GM19099 (cell line): Measurements from ENCODE around the gene SLC11A2.

Experiments
- POLR2A ChIP-seq: IDR thresholded peaks from 3 replicates; pipeline ENCODE4 v1.6.1; 2011; ENCODE audit warnings: low read depth; ENCODE audit not compliant: insufficient read length; ENCODE audit errors: extremely low read depth

The SLC11A2 gene

DNA sequence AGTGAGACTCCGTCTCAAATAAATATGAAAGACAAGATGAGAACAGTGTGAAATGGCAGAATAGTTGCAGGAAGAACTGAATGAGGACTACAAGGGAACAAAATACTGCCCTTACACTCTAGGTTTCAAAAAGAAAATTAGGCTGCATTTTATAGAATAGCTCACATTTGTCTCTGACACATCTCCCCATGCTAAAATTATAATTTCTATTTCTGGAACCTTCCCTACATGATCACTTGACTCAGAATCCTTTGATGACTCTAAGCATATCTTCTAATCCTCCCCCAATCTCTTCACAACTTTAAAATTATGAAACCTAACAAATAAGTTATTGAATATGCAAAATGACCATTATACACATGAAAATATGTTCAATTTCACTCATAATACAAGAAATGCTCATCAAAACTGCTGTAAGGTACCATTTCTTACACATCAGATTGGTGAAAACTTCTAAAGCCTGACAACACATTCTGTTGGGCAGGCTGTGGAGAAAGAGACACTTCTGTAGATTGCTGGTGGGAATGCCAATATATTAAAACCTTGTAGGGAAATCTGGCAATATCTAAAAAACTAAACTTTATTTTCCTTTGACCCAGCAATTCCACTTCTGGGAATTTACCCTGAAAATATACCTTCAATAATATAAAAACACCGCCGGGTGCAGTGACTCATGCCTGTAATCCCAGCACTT is 78.1 kb downstream of the SLC11A2 start:
- no peak for TF ChIP-seq POLR2A

DNA sequence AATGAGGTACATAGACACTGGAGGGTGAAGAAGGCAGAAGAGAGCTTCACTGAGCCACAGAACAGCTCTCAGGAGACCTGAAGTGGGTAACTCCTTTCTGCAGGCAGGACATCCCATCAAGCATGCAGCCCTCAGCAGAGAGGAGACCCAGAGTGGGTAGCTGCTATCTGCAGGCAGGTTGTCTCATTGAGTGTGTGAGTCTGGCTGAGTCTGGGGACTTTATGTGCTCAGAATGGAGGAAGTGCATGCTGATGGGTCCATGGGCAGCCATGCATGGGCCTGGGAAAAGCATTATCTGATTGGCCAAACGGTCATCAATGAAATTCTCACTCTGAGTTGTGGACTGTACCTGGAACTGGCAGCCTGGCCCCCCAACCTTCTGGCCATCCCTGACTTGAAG is 88.5 kb downstream of the SLC11A2 start:
- TF ChIP-seq POLR2A, result no peak

DNA sequence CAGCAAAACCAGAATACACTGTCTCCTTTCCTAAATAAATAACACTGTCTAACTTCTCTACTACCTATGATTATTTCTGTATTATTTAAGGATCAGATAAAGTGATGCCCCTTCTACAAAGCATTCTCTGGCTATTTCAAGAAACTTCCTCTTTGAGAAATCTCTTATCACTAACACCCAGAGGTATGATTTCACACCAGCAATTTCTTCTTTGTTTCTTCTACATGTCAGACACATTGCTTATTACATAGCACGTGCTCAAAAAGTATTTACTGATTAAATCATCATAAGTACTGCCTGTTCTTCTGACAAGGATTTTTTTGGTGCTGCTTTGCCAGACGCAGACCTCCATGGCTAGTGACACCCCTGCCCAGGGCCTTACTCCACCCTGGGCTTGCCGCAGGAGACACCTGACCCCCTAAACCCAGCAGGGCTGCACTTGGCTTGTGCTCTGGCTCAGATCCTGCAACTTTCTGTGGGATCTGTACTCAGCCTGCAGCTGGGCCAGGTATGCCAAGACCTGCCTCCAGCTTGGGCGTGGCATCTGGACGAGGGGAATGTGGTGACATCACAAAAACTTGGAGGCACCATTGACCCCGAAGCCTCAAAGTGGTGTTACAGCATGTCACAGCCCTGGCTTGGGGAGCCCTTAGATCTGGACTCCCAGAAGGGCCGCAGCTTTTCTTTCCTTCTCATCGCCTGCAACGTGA is 89.2 kb downstream of the SLC11A2 start:
- no peak for TF ChIP-seq POLR2A

DNA sequence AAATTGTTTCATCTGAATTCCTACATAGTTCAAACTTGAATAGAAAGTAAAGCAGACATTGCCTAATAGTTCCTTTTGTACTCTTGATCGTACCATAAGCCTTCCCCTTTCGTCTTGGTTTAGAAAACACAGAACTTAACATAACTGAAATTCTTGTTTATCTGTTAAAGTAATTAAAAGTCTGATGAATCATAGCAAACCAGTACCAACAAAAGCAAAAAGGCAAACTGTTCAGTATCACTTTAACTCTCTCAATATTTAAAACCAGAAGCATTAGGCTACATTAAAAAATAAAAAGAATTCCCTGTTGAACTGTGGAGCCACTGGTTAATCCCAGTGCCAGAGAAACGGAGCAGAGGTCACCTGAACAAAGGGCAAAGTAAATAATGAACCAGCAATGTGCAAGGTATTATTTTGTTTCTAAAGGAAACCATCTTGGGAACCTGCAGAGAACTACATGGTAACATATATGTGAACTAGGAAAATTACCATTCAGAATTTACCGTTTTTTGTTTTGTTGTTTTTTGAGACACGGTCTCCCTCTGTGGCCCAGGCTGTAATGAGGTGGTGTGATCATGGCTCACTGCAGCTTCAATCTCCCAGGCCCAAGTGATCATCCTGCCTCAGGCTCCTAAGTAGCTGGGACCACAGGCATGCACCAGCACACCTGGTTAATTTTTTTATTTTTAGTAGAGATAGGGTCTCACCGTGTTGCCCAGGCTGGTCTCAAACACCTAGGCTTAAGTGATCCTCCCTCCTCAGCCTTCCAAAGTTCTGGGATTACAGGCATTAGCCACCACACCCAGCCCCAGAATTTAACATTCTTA is 91.0 kb downstream of the SLC11A2 start:
- TF ChIP-seq POLR2A, result no peak

DNA sequence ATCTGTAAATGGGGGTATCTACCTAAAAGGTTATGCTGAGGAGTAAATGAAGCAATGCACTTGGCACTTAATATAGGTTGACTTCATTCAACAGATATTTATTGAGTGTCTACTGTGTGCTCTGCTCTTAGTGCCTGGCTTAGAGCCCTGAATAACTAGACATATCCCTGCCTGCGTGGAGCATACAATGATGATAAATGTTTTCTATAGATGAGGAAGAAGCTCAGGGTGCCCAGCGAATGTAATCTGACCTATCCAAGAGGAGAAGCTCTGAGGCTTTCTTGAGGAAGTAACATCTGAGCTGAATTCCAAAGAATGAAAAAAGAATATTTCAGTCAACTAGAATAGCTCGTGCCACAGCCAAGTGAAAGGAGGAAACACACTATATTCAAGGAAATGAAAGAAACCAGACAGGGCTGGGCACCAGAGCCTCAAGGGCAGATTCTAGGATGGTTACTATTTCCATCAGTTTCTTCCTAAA is 91.8 kb downstream of the SLC11A2 start:
- no peak for TF ChIP-seq POLR2A

DNA sequence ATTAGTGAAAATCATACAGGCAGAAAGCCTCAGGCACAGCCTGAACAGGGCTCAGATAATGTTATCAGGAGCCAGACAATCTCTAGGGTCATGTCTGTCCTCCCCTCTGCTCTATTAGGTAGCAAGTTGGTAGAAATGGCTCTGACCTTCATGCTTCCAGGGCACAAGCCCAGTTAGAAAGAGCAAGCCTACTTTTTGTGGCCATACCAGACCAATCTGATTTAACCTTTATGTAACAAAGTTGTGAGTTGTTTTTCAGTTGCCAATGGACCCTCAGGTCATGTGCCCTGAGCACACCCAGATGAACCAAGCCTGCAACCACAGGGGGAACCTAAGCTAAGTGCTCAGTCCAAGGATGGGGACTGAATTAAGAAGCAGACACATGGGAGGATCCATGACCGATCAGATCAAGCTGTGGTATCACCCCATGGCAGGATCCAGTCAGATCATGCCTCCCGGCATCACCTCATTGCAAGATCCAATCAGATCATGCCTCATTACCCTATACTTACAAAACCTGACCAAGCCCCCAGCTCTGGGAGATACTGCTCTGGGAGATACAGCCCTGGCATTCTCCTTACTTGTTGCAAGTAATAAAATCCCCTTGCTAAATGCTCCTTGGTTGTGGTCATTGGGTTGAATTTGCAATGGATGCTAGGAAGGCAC is 92.6 kb downstream of the SLC11A2 start:
- TF ChIP-seq POLR2A, result no peak

DNA sequence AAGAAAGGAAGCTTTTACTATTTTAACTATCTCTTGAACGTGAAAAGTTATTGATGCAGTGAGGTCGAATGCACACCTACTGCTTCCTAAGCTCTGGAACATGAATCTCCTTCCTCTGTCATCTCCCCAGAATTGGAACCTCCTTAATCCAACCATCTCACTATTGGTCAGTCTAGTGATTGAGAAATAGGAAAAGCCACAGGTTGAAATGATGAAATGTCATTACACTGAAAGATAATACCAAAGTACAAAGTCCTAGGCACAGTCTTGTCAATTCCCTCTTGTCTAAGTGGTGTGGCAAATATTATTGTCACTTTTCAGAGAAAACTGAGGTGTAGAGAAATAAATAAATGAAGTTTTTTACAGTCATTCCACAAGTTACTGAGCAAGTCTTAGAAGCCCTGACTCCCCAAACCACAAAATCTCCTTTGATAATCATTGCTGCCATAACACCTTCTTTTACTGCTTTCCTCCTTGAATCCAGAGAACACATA is 93.3 kb downstream of the SLC11A2 start:
- TF ChIP-seq POLR2A, result no peak

DNA sequence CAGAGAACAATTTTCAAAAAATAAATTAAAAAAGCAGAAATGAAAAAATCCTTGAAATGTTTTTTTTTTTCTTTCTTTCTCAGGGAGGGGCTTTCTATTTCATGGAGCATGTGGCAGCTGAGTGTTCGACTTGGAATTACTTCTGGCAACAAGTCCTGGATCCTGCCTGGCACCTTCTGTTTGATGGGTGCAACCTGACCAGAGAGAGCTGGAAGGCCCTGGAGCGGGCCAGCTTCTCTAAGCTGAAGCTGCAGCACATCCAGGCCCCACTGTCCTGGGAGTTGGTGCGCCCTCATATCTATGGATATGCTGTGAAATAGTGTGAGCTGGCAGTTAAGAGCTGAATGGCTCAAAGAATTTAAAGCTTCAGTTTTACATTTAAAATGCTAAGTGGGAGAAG is 96.4 kb downstream of the SLC11A2 start:
- no peak for TF ChIP-seq POLR2A
